K562 treated with DMSO at 1 percent for 24 hours (cell line): ENCODE measurements around the gene TSC22D1. TPM values are rescaled to one million over a fixed set of nuclear protein-coding genes. Genes with fewer than 3 reads are reported as not detected.

Experiments used
- total RNA-seq: library from RNA; unstranded; fragments of 300-600 nt; gene quantifications from 2 replicates; pipeline ENCODE4 v1.2.3, GENCODE V29; 2022; ENCODE audit warnings: low read depth; ENCODE audit not compliant: insufficient read depth

The TSC22D1 gene
- total RNA-seq, result 11.3 and 12.9 TPM in 2 replicates

DNA sequence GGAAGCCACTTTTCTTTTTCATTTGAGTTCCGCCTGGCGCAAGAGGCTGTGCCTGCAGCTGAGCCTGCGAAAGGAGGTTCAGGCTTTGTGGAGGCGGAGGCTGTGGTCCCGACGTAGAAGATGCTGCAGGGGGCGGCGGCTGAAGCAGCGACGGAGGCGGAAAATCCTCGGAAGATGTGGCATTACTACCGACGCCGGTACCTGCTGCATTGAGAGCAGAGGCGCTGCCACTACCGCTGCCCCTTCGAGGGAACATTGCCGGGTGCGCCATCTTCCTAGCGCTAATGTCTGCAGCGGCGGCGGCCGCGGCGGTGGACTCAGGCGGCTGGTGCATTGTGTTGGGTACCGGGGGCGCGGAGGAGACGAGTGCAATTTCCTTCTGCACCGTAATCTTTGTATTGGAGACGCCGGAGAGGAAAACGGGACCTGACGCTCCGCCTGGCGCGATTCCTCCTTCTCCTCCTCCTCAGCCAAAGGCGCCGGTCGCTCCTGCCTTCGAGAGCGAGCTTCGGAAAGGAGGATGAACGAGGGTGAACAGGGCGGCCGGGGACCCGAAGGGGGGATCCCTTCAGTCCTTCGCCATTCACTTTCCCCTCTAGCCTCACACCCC, at the start of gene TSC22D1:
TSS of gene TSC22D1 (minus strand) at position 590 of the 610 bp plus-strand sequence. CDS start at position 334, 256 bp downstream.

Other genes with a start within 250 kb of the TSC22D1 start
- gene SERP2, start 202.5 kb downstream of the TSC22D1 start, total RNA-seq, result not detected in 2 replicates